Fibroblast of peridontal ligament (primary cell): ENCODE data around the gene EVI2A.
"Not testable (repeated sequence)": the region's sequence is repeated elsewhere in the genome, so short reads cannot be mapped to it uniquely, and the experiment has no call there.

Experiments used
- DNase-seq: peaks from one replicate; pipeline ENCODE4 v3.0.0-alpha.2; 2010; ENCODE audit errors: extremely low read depth

The EVI2A gene

GRCh38 chr17:31312223-31312622 lies 9.2 kb downstream of the EVI2A start:
- DNase-seq: not testable (repeated sequence)

DNA sequence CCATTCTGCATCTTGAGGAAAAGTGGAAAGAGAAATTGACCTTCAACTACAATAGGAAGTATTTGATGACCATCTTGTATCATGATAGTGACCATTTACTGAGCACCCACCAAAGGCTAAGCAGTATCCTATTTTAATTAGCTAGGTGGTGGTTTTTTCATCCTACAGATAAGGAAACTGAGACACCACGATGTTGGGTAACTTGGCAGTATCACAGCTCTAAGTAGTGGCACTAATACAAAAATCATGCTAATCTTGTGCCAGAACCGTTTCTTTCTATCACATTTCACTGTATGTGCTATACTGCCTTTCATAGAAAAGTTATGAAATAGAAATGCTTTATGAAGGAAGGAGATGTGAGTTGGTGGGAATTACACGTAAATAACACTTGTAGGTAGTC lies 9.9 kb downstream of the EVI2A start:
- DNase-seq: no peak

DNA sequence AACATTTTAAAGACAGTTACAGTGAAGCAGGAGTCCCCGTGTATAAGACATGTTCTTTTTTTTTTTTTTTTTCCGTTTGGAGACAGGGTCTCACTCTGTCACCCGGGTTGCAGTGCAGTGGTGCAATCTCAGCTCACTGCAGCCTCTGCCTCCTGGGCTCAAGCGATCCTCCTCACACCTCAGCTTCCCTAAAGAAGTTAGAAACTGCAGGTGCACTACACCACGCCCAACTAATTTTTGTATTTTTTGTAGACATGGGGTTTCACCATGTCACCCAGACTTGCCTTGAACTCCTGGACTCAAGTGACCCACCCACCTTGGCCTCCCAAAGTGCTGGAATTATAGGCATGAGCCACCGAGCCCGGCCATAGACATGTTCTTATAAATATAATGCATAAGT lies 10.5 kb downstream of the EVI2A start:
- DNase-seq: no peak

GRCh38 chr17:31310260-31310659 lies 11.2 kb downstream of the EVI2A start:
- DNase-seq: no peak

DNA sequence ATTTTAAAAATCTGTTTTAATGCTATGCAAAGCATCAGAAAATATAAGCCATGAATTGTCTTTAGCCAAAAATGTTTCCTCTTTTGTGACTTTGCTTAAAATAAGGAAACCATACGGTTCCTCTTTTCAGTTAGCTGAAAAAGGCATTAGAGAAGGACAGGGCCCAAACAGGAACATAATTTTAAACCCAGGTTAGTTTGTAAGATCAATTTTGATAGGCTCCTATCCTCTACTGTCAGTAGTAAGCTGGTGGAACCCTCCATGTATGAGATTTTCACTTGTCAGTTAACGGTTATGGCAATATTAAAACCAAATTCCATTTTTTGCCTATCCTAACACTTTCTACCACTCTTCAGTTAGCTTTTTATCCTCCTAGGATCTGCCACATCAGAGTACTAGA lies 11.9 kb downstream of the EVI2A start:
- DNase-seq: no peak

GRCh38 chr17:31308372-31309334 lies 12.8 kb downstream of the EVI2A start:
- DNase-seq: no peak

GRCh38 chr17:31307640-31308039 lies 13.8 kb downstream of the EVI2A start:
- DNase-seq: no peak

GRCh38 chr17:31299624-31300023 lies 21.8 kb downstream of the EVI2A start:
- DNase-seq: no peak

GRCh38 chr17:31297090-31297489 lies 24.3 kb downstream of the EVI2A start, which contains the start of gene OMG:
Gene OMG (minus strand): TSS chr17:31297239. CDS start chr17:31296331, 908 bp downstream.
- no peak for DNase-seq

GRCh38 chr17:31296142-31296541 lies 25.3 kb downstream of the EVI2A start:
- DNase-seq: no peak

DNA sequence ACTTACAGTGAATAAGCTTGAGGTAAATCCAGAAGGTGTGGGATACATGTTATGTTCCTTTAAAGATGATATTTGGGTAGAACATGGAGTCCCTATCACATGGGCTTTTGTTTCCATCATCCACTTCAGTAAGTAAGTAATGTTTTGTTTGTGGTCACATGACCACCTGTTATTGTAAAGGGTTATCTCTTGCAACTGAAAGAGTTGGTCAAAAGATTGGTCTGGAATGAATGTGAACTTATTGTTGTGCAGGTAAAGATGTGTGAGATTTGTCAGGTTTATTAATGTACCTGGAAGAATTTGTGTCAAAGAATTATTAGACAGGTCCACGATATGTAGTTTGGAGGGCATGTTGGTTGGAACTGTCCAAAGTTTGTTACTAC lies 25.9 kb downstream of the EVI2A start:
- no peak for DNase-seq

DNA sequence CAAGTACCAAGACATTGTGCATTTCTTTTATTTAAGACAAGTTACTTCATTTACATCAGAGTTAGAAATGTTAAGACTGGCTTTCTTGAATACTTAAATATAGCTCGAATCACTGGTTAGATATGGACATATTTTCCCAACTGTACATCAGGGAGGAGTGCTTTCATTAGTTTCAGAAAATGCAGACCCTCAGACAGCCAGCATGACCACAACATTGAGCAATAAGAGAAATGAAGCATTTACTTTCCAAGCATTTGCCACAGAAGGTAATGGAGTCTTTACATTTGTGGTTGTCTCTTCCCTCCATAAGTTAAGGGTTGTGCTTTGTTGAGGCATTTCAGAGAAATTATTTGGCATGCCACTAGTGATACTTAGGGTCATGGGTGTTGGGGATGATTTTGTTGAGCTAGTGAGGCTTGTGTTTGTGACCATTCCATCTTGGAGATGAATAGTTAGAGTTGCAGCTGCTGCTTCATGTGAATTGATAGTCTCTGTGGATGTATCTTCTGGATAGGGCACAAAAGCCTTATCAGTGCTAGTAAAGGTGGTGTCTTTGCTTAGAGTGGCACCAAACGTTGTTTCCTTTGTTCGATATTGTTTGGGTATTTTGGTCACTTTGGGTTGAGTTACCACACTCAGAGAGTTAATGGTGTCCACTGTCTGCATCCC lies 26.5 kb downstream of the EVI2A start:
- peak; percentile 45 for DNase-seq

DNA sequence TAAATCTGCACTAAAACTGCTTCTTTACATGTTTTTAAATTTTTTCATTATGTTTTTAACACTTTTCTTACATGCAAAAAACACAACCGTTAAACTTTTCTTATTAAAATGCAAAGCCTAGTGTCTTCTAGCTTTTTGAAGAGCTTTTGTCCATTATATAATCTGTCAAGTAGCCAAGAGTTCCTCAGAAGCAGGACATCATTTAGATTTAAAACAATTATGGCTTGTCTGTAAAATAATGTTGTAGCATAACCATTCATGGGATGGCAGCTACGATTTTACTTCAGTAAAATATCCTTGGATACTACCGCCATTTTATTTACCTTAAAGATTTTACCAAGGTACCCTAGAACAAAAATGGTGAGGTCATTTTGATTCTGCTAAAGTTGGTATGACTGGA lies 27.2 kb downstream of the EVI2A start:
- no peak for DNase-seq

- DNase-seq: no peak
These were observed 27.8 kb downstream of the EVI2A start for GRCh38 chr17:31293581-31293980.

- no peak for DNase-seq
These were observed 29.6 kb downstream of the EVI2A start for GRCh38 chr17:31291820-31292219.

GRCh38 chr17:31289790-31290189 lies 31.6 kb downstream of the EVI2A start:
- no peak for DNase-seq

- not testable (repeated sequence) for DNase-seq
These were observed 33.5 kb downstream of the EVI2A start for GRCh38 chr17:31287932-31288331.

DNA sequence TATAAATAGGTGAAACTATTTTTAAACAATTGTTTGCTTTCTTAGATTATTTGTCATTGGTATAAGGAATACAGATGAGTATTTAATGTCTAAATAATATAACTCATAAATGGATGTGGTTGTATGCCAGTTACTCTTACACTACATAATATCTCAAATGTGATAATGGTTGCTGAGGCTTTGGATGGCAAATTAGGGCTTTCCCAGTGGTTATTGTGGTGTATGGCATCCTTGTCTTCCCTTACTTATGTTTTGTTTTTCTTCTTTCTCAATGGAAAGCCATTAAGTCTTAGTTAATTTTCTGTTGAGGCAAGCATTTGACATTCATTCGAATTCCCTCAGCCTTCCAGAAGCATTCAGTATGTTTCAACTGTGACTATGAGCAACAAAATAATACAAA lies 34.8 kb downstream of the EVI2A start:
- DNase-seq: no peak

- no peak for DNase-seq
These were observed 37.6 kb downstream of the EVI2A start for GRCh38 chr17:31283841-31284240.

DNA sequence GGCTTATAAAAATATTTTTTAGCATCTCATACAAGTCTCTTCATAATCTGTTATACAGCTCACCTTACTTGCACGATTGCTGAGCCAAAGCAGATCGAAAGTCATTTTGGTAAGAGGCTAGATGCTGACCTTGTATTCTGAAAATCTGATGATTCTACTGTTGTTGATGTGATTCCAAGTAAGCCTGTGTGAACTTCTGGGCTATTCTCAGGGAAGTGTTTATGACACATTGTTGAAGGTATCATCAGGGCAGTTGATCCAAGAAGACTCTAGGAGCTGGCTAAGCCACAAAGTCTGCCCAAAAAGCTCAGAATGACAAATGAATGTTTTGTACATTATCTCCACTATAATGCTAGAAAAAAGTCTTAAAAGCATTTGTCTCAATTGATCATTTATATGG lies 40.4 kb downstream of the EVI2A start:
- no peak for DNase-seq

DNA sequence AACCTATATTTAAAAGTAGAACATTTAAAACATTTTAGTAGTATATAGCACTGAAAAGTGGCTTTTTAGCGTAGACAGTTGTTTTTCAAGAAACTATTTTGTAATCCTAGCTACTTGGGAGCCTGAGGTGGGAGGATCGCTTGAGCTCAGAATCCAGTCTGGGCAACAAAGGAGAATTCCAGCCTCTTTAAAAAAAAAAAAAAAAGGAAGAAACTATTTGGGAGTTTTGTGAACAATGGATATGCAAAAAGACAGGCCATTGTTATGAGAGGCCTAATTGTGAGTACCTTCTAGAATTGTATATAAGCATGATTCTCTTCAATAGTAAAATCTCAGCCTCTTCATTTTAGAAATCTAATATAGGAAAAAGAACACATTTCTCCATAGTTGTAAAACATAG lies 42.0 kb downstream of the EVI2A start:
- no peak for DNase-seq

DNA sequence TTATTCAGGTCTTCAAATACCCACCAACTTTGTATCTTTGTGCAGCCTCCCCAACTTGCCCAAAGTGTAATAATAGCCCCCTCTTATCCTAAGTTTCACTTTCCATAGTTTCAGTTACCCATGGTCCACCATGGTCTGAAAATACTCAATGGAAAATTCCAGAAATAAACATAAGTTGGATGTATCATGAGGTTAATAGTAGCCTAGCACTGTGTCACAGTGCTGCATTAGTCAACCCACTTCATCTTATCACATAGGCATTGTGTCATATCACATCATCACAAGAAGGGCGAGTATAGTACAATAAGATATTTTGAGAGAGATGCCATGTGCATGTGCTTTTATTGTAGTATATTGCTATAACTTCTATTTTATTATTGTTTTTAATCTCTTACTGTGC lies 46.3 kb downstream of the EVI2A start:
- no peak for DNase-seq

DNA sequence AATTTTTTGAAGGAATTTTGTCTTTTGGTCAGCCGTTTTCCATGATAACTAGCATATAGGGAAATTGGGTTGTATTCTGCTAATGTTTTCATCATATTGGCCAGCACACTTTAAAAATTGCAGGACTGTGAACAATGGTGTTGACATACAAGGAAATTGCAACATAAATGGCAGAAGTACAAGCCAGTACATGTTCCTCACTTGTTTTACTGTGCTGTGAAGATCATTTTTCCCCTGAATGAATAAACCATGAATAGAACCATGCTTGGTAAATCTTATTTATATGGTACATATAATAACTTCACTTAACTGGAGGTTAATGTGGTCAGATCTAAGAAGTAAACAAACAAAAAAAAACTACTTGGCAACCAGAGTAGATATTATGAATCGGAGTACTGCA lies 47.2 kb downstream of the EVI2A start:
- DNase-seq: peak; percentile 89
